AG04450 (cell line): Measurements from ENCODE around the gene TTC28. TPM values are rescaled to one million over a fixed set of nuclear protein-coding genes. Genes with fewer than 3 reads are reported as not detected.

Experiments
- CTCF ChIA-PET: fragments of 300-600, 350-600 bp; formaldehyde crosslinking; extraction: SDS; loops from one replicate; lab custom pipeline; 2022; ENCODE audit warnings: antibody characterized with exemption, inconsistent platforms; lab: Charles Lee
- POLR2A ChIA-PET: fragments of 350-600 bp; formaldehyde crosslinking; extraction: SDS; loops from one replicate; lab custom pipeline; 2021; ENCODE audit warnings: antibody characterized with exemption, inconsistent platforms; lab: Yijun Ruan, JAX
- DNase-seq: peaks from one replicate; pipeline ENCODE4 v3.0.0-alpha.2; 2011; ENCODE audit warnings: low read depth, low spot score
- H3K27ac ChIP-seq: one replicate; pipeline ENCODE4 v1.5.1; 2012; ENCODE audit warnings: low read depth, low read length, control low read depth
- H3K27me3 ChIP-seq: one replicate; pipeline ENCODE4 v1.6.0; 2012; ENCODE audit warnings: low read length; ENCODE audit not compliant: control insufficient read depth, insufficient read depth
- H3K4me3 ChIP-seq: 2 replicates; pipeline ENCODE4 v1.5.1; 2011; ENCODE audit warnings: mild to moderate bottlenecking, low read depth, low read length, control low read depth
- H3K9me3 ChIP-seq: 2 replicates; pipeline ENCODE4 v1.5.1; 2012; ENCODE audit warnings: low read length; ENCODE audit not compliant: control insufficient read depth, insufficient read depth
- CTCF ChIP-seq: IDR thresholded peaks from 2 replicates; pipeline ENCODE4 v1.5.1; 2011; ENCODE audit warnings: low read depth, low read length, control low read depth, inconsistent platforms
- polyA plus RNA-seq: library from polyadenylated mRNA; depleted of rRNA; stranded (reverse); fragments of >200 nt; gene quantifications from 2 replicates; pipeline ENCODE4 v1.2.3, GENCODE V29; 2011

TTC28 gene
- polyA plus RNA-seq, 1 experiment, result 11.2 TPM

DNA sequence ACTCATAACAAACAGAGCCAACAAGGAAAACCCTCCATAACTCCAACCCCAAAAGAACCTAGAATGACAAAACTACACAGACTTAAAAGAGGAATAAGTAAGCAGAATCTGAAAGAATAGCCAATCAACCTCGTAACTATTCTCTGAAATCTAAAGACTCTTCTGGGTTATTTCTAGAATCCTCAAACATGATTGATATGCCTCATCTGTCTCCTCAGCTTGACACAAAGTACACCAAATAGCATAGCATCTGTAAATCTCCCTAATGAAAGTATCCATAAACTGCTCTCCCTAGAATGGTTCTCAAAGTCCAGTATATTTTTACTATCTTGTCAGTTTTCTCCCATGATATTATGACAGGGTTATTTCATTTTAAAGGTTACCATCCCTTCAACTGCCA is 195.0 kb downstream of the TTC28 start:
- no peak for DNase-seq
- TF ChIP-seq CTCF, result no peak
- no peaks in the 10 kb centered on the region for H3K27me3 ChIP-seq
- H3K9me3 ChIP-seq, result no peaks in the 10 kb centered on the region; the same call in 1 of the 2 replicates
- H3K27ac ChIP-seq, result no peak overlapping the region
- ChIA-PET POLR2A (no interaction called here), CTCF (no interaction called here)
- no peak overlapping the region for H3K4me3 ChIP-seq

DNA sequence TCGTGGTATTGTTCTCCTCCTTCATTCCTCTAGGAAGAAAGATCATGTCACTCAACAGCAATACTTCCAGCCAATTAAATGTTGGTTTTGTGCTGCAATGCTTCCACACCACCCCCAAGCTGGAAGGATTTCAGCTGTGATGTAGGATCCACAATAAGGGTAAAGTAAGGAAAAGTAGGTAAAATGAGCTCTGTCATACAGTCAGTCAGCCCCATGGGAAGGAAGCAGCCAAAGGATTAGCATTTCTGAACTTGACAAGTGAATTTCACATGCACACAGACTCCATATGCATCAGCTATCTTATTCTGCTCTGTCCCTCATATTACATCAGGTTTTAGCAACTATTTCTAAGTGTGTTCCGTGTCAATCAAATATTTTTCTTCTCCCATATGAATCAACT is 197.9 kb downstream of the TTC28 start:
- ChIA-PET POLR2A (interaction anchor here (0.6 to 0.7 kb wide), 2 partner anchors 14 to 953 kb away, joined by 3 to 10 read pairs; no protein-coding TSS in a partner anchor), CTCF (interaction anchor here (0.6 kb wide), 1 partner anchor 430 kb away, joined by 4 read pairs; no protein-coding TSS in a partner anchor)
- no peak for TF ChIP-seq CTCF
- no peak for DNase-seq
- H3K27ac ChIP-seq, result no peak overlapping the region
- no peak overlapping the region for H3K4me3 ChIP-seq
- no peaks in the 10 kb centered on the region for H3K27me3 ChIP-seq
- no peaks in the 10 kb centered on the region; the same call in 1 of the 2 replicates for H3K9me3 ChIP-seq

DNA sequence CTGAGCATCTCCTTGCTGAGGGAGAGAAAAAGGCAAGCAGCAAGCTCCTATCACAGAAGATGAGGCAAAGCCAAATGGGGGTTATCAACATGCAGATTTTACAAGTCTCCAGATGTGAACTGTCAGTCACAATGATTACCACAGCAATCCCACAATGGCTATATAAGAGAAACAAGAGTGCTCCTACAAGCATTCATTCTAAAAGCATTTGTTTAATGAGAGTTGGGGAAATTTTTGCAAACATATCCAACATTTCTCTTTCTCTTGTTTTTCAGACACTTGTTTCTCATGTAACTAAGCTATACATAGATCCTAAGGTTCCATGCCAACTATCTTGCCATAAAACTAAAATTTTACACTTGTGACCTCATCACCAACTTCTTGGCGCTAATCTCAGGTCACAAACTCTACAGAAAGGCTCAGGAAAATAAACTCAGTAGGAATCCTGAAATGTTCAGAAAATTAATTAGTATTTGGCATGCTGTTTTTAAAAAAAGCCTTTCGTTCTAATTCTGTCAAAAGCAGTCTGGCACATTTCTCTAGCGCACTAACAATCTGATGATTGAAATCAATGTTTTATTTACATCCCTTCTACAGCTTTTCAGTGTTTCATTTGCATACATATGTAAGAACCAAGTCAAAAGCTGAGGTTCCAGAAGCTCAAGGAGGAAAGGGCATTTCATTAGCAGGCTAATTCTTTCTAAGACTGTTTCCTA is 199.5 kb downstream of the TTC28 start:
- POLR2A ChIA-PET, result interaction anchor here (0.6 to 1.5 kb wide), 2 partner anchors 37 to 38 kb away, joined by 4 to 5 read pairs; no protein-coding TSS in a partner anchor
- Histone ChIP-seq H3K9me3 (no peaks in the 10 kb centered on the region; the same call in 1 of the 2 replicates), H3K4me3 (no peak overlapping the region), H3K27ac (no peak overlapping the region), H3K27me3 (no peaks in the 10 kb centered on the region)
- CTCF ChIA-PET, result interaction anchor here (0.6 kb wide), 1 partner anchor 108 kb away, joined by 3 read pairs; no protein-coding TSS in a partner anchor
- no peak for TF ChIP-seq CTCF
- peak; percentile 8 for DNase-seq

DNA sequence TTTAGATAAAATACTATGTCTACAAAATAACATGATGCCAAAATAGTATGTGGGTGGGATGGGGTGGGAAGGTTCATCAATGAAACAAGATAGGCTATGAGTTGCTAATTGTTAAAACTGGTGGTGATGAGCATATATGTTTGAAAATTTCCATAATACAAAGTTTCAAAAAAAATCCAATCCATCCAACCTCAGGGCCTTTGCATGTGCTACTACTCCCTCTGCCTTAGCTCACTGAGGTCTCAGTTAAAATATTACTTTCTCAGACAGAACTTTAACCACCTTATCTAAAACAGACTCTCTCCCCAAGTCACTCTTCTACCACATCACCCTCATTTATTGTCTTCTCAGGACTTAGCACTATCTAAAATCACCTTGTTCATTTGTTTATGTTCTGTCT is 201.1 kb downstream of the TTC28 start:
- no peak for TF ChIP-seq CTCF
- CTCF ChIA-PET, result no interaction called here
- Histone ChIP-seq H3K27me3 (no peaks in the 10 kb centered on the region), H3K27ac (no peak overlapping the region), H3K4me3 (no peak overlapping the region), H3K9me3 (no peaks in the 10 kb centered on the region; the same call in 1 of the 2 replicates)
- no peak for DNase-seq
- POLR2A ChIA-PET, result no interaction called here

DNA sequence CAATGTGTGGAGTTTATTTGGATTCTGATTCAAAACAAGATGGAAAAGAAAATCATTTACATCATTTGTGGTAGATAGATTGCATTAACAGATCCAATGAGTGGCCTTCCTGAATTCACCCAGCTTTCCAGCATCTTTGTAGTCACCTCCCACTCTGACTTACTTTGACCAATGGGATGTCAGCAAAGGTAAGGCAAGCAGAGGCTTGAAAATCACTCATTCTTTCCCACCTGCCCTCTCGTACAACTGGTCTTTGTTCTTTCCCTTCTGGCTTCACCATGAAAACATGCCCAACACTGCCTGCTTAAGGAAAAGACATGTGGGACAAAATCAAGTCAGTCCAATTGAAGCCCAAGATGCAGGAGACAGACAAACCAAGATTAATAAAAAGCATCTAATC is 202.1 kb downstream of the TTC28 start:
- CTCF ChIA-PET, result no interaction called here
- Histone ChIP-seq H3K27me3 (no peaks in the 10 kb centered on the region), H3K9me3 (no peaks in the 10 kb centered on the region; the same call in 1 of the 2 replicates), H3K4me3 (no peak overlapping the region), H3K27ac (no peak overlapping the region)
- TF ChIP-seq CTCF, result no peak
- no peak for DNase-seq
- POLR2A ChIA-PET, result no interaction called here
